ENCODE data around the gene CHSY3. TPM values are rescaled to one million over a fixed set of nuclear protein-coding genes. Genes with fewer than 3 reads are reported as not detected.

Gene CHSY3
- total and polyA plus RNA-seq, 2 donors (not counting 1 experiment from before 2014, with no cell fraction given) = 0.51 to 0.99 TPM

DNA sequence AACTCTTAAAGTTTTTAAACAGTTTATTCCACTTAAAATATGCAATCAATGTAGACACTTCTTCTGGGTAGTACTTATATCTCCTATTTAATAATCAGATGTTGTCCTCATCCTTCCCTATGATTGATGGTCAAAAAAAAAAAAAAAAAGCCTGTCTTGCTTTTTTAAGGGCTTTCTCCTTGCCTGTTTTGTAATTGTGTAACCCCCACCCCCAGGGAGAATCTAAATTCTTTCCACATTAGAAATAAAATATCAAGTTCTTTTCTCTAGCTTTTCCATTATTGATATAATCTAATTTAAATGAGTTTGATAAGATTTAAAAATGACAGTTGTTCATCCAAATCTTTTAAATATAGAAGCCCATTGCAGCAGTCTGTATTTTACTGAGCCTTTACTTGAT lies 119.7 kb downstream of the CHSY3 start:
- Histone ChIP-seq H3K4me1 (ENCODE audit: control insufficient read depth, extremely low read depth, insufficient read depth, low read length) (no peaks in the 10 kb centered on the region), H3K79me2 (ENCODE audit: control insufficient read depth, insufficient read depth, low read length) (no peaks in the 10 kb centered on the region), H3K27me3 (ENCODE audit: control insufficient read depth, insufficient read depth, low read length) (no peaks in the 10 kb centered on the region), H3K4me2 (ENCODE audit: extremely low read depth, insufficient read depth, low read length) (no peak overlapping the region), H4K20me1 (ENCODE audit: control insufficient read depth, extremely low read depth, insufficient read depth, low read length) (no peaks in the 10 kb centered on the region), H2AFZ (ENCODE audit: low read length) (no peak overlapping the region), H3K9ac (ENCODE audit: insufficient read depth, low read length) (no peak overlapping the region), H3K27ac (ENCODE audit: insufficient read depth, low read length) (no peak overlapping the region), H3K9me3 (ENCODE audit: control insufficient read depth, insufficient read depth, low read depth, low read length) (no peaks in the 10 kb centered on the region), H3K36me3 (ENCODE audit: control insufficient read depth, insufficient read depth, low read length) (no peaks in the 10 kb centered on the region), H3K4me3 (replicated peaks in 1 of 4; ENCODE audit: control extremely low read depth in 1 of 4, insufficient read depth in 1 of 4, low read depth in 3 of 4, low read length in 4 of 4) (no peak overlapping the region)
- TF ChIP-seq EZH2 (IDR thresholded peaks at IDR 0.05; ENCODE audit: low read length, missing control alignments) = no peak
- TF ChIP-seq, protein P1, sequence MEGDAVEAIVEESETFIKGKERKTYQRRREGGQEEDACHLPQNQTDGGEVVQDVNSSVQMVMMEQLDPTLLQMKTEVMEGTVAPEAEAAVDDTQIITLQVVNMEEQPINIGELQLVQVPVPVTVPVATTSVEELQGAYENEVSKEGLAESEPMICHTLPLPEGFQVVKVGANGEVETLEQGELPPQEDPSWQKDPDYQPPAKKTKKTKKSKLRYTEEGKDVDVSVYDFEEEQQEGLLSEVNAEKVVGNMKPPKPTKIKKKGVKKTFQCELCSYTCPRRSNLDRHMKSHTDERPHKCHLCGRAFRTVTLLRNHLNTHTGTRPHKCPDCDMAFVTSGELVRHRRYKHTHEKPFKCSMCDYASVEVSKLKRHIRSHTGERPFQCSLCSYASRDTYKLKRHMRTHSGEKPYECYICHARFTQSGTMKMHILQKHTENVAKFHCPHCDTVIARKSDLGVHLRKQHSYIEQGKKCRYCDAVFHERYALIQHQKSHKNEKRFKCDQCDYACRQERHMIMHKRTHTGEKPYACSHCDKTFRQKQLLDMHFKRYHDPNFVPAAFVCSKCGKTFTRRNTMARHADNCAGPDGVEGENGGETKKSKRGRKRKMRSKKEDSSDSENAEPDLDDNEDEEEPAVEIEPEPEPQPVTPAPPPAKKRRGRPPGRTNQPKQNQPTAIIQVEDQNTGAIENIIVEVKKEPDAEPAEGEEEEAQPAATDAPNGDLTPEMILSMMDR (conservative IDR thresholded peaks at IDR 0.05 in 1 of 2, IDR thresholded peaks at IDR 0.05 in 1 of 2; ENCODE audit: low read depth in 1 of 2, low read length in 2 of 2) = no peak
- no peak for DNase-seq (ENCODE audit: low read depth in 2 of 2)

DNA sequence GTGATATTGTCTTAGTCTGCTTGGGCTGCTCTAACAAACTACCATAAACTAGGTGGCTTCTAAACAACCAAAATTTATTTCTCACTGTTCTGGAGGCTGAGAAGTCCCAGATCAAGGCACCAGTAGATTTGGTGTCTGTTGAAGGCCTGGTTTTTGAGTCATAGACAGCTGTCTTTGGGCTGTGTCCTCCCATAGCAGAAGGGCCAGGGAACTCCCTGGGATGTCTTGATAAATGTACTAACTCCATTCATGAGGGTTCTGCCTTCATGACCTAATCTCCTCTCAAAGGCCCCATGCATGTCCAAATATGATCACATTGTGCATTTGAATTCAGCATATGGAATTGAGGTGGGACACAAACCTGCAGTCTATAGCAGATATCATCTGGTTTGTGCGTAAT lies 121.2 kb downstream of the CHSY3 start:
- H3K79me2 ChIP-seq (ENCODE audit: control insufficient read depth, insufficient read depth, low read length) = no peaks in the 10 kb centered on the region
- no peak overlapping the region for H3K4me2 ChIP-seq (ENCODE audit: extremely low read depth, insufficient read depth, low read length)
- H3K9me3 ChIP-seq (ENCODE audit: control insufficient read depth, insufficient read depth, low read depth, low read length) = no peaks in the 10 kb centered on the region
- H3K27ac ChIP-seq (ENCODE audit: insufficient read depth, low read length) = no peak overlapping the region
- H3K4me3 ChIP-seq (replicated peaks in 1 of 4; ENCODE audit: control extremely low read depth in 1 of 4, insufficient read depth in 1 of 4, low read depth in 3 of 4, low read length in 4 of 4) = no peak overlapping the region
- TF ChIP-seq EZH2 (IDR thresholded peaks at IDR 0.05; ENCODE audit: low read length, missing control alignments) = no peak
- TF ChIP-seq, protein P1 (conservative IDR thresholded peaks at IDR 0.05 in 1 of 2, IDR thresholded peaks at IDR 0.05 in 1 of 2; ENCODE audit: low read depth in 1 of 2, low read length in 2 of 2) = no peak
- H3K4me1 ChIP-seq (ENCODE audit: control insufficient read depth, extremely low read depth, insufficient read depth, low read length) = no peaks in the 10 kb centered on the region
- H3K36me3 ChIP-seq (ENCODE audit: control insufficient read depth, insufficient read depth, low read length) = no peaks in the 10 kb centered on the region
- DNase-seq (ENCODE audit: low read depth in 2 of 2) = no peak
- no peak overlapping the region for H2AFZ ChIP-seq (ENCODE audit: low read length)
- H3K9ac ChIP-seq (ENCODE audit: insufficient read depth, low read length) = no peak overlapping the region
- no peaks in the 10 kb centered on the region for H3K27me3 ChIP-seq (ENCODE audit: control insufficient read depth, insufficient read depth, low read length)
- no peaks in the 10 kb centered on the region for H4K20me1 ChIP-seq (ENCODE audit: control insufficient read depth, extremely low read depth, insufficient read depth, low read length)

DNA sequence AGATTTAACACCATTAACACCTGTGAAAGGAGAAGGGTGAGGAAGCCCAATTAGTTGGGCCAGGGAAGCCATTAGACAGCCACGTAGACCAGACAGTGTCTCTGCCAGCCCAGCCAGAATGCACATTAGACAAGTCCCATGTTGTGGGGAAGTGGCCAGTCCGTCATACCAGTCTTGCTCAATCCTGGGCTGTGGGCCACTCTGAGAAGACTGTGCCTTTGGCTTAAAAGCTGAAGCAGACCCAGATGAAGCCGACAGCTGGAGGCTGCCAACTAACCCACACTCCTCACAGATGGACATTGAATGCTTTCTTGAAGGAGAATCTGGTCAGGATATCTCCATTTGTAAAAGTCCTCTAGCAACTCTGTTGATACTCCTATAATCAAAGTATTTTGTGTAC lies 128.5 kb downstream of the CHSY3 start:
- Histone ChIP-seq H2AFZ (ENCODE audit: low read length) (no peak overlapping the region), H3K79me2 (ENCODE audit: control insufficient read depth, insufficient read depth, low read length) (no peaks in the 10 kb centered on the region), H4K20me1 (ENCODE audit: control insufficient read depth, extremely low read depth, insufficient read depth, low read length) (no peaks in the 10 kb centered on the region), H3K27ac (ENCODE audit: insufficient read depth, low read length) (no peak overlapping the region), H3K9me3 (ENCODE audit: control insufficient read depth, insufficient read depth, low read depth, low read length) (no peaks in the 10 kb centered on the region), H3K27me3 (ENCODE audit: control insufficient read depth, insufficient read depth, low read length) (no peaks in the 10 kb centered on the region), H3K4me1 (ENCODE audit: control insufficient read depth, extremely low read depth, insufficient read depth, low read length) (no peaks in the 10 kb centered on the region), H3K4me3 (replicated peaks in 1 of 4; ENCODE audit: control extremely low read depth in 1 of 4, insufficient read depth in 1 of 4, low read depth in 3 of 4, low read length in 4 of 4) (no peak overlapping the region), H3K9ac (ENCODE audit: insufficient read depth, low read length) (no peak overlapping the region), H3K36me3 (ENCODE audit: control insufficient read depth, insufficient read depth, low read length) (no peaks in the 10 kb centered on the region), H3K4me2 (ENCODE audit: extremely low read depth, insufficient read depth, low read length) (no peak overlapping the region)
- no peak for DNase-seq (ENCODE audit: low read depth in 2 of 2)
- no peak for TF ChIP-seq EZH2 (IDR thresholded peaks at IDR 0.05; ENCODE audit: low read length, missing control alignments)
- TF ChIP-seq, protein P1 (conservative IDR thresholded peaks at IDR 0.05 in 1 of 2, IDR thresholded peaks at IDR 0.05 in 1 of 2; ENCODE audit: low read depth in 1 of 2, low read length in 2 of 2) = no peak

All from fibroblast of lung (primary cell).